Endothelial cell (in vitro differentiated cells): ENCODE data around the gene LPAR5. TPM values are rescaled to one million over a fixed set of nuclear protein-coding genes. Genes with fewer than 3 reads are reported as not detected.

Experiments used
- DNase-seq: peaks from one replicate; pipeline ENCODE4 v3.0.0; 2021; ENCODE audit warnings: low spot score
- H3K27ac Mint-ChIP-seq: one replicate; pipeline ENCODE4 v1.8.0; 2021; ENCODE audit warnings: mixed read lengths, inconsistent platforms; ENCODE audit not compliant: unreplicated experiment
- H3K27me3 Mint-ChIP-seq: one replicate; pipeline ENCODE4 v1.8.0; 2021; ENCODE audit warnings: mild to moderate bottlenecking, moderate library complexity, mixed read lengths, inconsistent platforms; ENCODE audit not compliant: unreplicated experiment
- H3K36me3 Mint-ChIP-seq: one replicate; pipeline ENCODE4 v1.8.0; 2021; ENCODE audit warnings: mild to moderate bottlenecking, low read depth, mixed read lengths, inconsistent platforms; ENCODE audit not compliant: unreplicated experiment
- H3K4me1 Mint-ChIP-seq: one replicate; pipeline ENCODE4 v1.8.0; 2021; ENCODE audit warnings: mild to moderate bottlenecking, mixed read lengths, inconsistent platforms; ENCODE audit not compliant: unreplicated experiment
- H3K4me3 Mint-ChIP-seq: one replicate; pipeline ENCODE4 v1.8.0; 2021; ENCODE audit warnings: mild to moderate bottlenecking, mixed read lengths, inconsistent platforms; ENCODE audit not compliant: unreplicated experiment
- H3K9me3 Mint-ChIP-seq: one replicate; pipeline ENCODE4 v1.8.0; 2021; ENCODE audit warnings: mixed read lengths, inconsistent platforms; ENCODE audit not compliant: unreplicated experiment
- total RNA-seq: library from RNA; stranded (reverse); fragmentation: NEBNext Ultra II Directional; extraction: Animal tissue kit (Norgen Biotek cat#: 25700); gene quantifications from one replicate; pipeline ENCODE4 v1.2.1, GENCODE V29; 2021; ENCODE audit not compliant: unreplicated experiment
- TF ChIP-seq, protein P1 (sequence below): fragments of 200-600 bp; sonication (generic); IDR thresholded peaks from one replicate; pipeline ENCODE4 v1.5.0; 2021; ENCODE audit warnings: antibody characterized with exemption; ENCODE audit not compliant: unreplicated experiment

The LPAR5 gene
- total RNA-seq, 1 donor from 2014 or later: 2.7 TPM

- H3K4me3 Mint-ChIP-seq: no peak overlapping the region
- DNase-seq: no peak
- TF ChIP-seq, protein P1, sequence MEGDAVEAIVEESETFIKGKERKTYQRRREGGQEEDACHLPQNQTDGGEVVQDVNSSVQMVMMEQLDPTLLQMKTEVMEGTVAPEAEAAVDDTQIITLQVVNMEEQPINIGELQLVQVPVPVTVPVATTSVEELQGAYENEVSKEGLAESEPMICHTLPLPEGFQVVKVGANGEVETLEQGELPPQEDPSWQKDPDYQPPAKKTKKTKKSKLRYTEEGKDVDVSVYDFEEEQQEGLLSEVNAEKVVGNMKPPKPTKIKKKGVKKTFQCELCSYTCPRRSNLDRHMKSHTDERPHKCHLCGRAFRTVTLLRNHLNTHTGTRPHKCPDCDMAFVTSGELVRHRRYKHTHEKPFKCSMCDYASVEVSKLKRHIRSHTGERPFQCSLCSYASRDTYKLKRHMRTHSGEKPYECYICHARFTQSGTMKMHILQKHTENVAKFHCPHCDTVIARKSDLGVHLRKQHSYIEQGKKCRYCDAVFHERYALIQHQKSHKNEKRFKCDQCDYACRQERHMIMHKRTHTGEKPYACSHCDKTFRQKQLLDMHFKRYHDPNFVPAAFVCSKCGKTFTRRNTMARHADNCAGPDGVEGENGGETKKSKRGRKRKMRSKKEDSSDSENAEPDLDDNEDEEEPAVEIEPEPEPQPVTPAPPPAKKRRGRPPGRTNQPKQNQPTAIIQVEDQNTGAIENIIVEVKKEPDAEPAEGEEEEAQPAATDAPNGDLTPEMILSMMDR: no peak
- H3K27me3 Mint-ChIP-seq: peaks cover 6% of the 10 kb centered on the region
- peak overlapping the region; percentile 9 for H3K27ac Mint-ChIP-seq
- peaks cover 25% of the 10 kb centered on the region for H3K4me1 Mint-ChIP-seq
- peaks cover 18% of the 10 kb centered on the region for H3K36me3 Mint-ChIP-seq
- no peaks in the 10 kb centered on the region for H3K9me3 Mint-ChIP-seq
Measured at GRCh38 chr12:6653342-6653741, 17.6 kb upstream of the LPAR5 start.

DNA sequence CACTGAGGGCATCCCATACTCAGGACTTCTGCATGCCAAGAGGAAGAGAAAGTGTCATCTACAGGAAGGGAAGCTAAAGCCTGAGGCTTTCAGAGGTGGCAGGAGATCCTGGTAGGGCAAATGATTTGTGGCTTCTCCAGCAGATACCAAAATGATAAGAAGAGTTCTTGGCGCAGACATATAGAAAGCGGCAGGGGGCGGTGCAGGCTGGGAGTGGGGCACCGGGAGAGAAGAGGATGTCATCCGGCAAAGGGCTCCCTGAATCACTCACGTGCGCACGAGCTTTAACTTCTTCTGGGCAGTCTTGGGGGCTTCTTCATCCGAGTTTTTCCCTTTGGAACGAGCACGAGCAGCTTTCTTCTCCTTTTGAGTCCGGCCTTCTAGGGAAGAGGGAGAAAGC, 16.6 kb upstream of the LPAR5 start:
- Mint-ChIP-seq H3K27me3 (peaks cover 4% of the 10 kb centered on the region), H3K36me3 (peaks cover 23% of the 10 kb centered on the region), H3K9me3 (no peaks in the 10 kb centered on the region), H3K27ac (peak overlapping the region; percentile 86), H3K4me1 (peaks cover 25% of the 10 kb centered on the region), H3K4me3 (peak overlapping the region; percentile 44)
- TF ChIP-seq, protein P1: no peak
- DNase-seq: no peak

- H3K36me3 Mint-ChIP-seq: peaks cover 33% of the 10 kb centered on the region
- H3K4me1 Mint-ChIP-seq: peaks cover 36% of the 10 kb centered on the region
- H3K27me3 Mint-ChIP-seq: peaks cover 4% of the 10 kb centered on the region
- no peaks in the 10 kb centered on the region for H3K9me3 Mint-ChIP-seq
- no peak for DNase-seq
- peak overlapping the region; percentile 82 for H3K4me3 Mint-ChIP-seq
- TF ChIP-seq, protein P1: no peak
- H3K27ac Mint-ChIP-seq: peak overlapping the region; percentile 86
Measured at GRCh38 chr12:6650832-6651231, 15.1 kb upstream of the LPAR5 start.

- TF ChIP-seq, protein P1: no peak
- Mint-ChIP-seq H3K4me3 (peak within 1 kb of the TSS; percentile 87), H3K4me1 (peaks cover 58% of the 10 kb centered on the region), H3K27ac (peak within 1 kb of the TSS; percentile 90), H3K36me3 (peaks cover 30% of the 10 kb centered on the region), H3K27me3 (peaks cover 7% of the 10 kb centered on the region), H3K9me3 (no peaks in the 10 kb centered on the region)
- DNase-seq: peak; percentile 79
Measured at GRCh38 chr12:6647083-6647604, 11.4 kb upstream of the LPAR5 start, which contains the start of gene ACRBP. TSS of gene ACRBP (minus strand) at chr12:6647432. CDS start at chr12:6647366, 66 bp downstream.

DNA sequence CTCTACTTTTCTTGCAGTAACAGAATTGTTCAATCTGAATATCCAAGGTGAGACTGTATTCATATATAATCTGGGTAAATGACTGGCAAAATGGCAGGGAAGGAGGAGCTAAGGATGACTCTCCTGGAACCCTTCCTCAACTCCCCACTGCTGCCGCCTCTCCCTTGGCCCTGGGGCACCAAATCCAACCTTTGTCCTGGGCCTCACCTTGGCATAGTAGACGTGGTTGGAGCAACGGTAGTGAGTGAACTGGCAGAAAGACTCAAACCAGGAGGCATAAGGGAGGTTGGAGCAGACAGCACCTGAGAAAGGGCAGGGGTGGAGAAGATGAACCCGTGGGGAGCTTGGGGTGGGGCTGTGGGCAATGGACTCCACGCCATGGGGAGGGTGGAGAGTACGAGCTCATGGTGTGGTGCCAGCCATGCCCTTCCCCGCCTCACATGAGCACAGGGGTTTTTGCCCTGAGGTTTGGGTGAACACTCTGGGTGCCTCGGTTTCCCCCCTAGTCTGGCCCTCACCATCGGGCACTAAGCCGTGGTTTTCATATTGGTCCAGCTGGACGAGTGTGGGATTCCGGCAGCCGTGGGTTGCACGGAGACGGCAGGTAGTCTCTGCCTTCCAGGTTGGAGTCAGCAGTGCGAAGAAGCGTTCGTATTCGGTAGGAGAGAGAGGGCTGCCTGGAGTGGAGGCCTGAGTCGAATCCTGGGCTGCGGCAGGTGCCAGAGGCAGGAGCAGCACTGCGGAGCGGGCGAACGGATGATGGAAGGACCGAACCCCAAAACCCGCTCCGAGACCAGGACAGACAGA, 10.7 kb upstream of the LPAR5 start:
- H3K4me3 Mint-ChIP-seq: peak overlapping the region; percentile 87
- peak overlapping the region; percentile 90 for H3K27ac Mint-ChIP-seq
- DNase-seq: no peak
- H3K36me3 Mint-ChIP-seq: peaks cover 31% of the 10 kb centered on the region
- TF ChIP-seq, protein P1: no peak
- H3K4me1 Mint-ChIP-seq: peaks cover 59% of the 10 kb centered on the region
- peaks cover 6% of the 10 kb centered on the region for H3K27me3 Mint-ChIP-seq
- H3K9me3 Mint-ChIP-seq: no peaks in the 10 kb centered on the region
